HG02970 (cell line): Measurements from ENCODE around the gene MISP3.

Experiments
- ATAC-seq: cut with Tn5 transposase; IDR thresholded peaks from one replicate; pipeline ENCODE4 v1.9.1; 2021; ENCODE audit warnings: mild to moderate bottlenecking, moderate library complexity, moderate number of reproducible peaks; ENCODE audit not compliant: unreplicated experiment, low FRiP score

MISP3 gene

DNA sequence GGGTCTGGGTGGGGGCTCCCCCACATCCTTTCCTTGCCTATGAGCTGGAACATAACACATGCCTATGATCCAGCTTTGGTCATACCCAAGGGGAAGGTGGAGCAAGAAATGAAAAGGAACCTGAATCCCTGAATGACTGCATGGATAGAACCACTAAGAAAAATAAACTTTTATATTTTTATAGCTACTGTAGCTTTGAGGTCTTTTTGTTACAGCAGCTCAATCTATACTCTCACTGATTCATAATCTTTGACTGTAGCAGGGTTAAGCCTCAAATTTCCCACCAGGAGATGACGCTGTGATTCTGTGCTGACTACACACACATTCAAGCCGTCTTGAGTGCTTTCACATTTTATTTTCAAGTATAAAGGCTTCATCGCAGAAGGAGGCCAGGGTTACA is 19.6 kb upstream of the MISP3 start:
- ATAC-seq: no peak

DNA sequence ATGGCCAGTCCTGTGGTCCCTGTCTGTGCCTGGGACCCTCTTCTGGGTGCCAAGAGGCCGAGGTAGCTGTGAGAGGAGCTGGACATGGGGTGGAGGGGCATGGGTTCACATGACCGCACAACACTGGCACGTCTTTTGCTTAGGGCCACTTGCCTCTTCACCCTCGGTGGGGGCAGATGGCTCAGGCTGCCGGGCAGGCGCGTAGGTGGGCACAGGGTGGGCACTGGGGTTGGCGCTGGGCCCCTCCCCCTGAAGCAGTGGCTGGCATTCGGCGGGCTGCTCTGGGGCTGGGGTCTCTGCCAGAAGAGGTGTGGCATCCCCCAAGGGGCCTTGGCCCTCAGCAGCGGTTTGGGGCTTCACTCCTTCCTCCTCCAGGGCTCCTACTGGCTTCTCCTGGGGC is 19.1 kb upstream of the MISP3 start:
- ATAC-seq: no peak

DNA sequence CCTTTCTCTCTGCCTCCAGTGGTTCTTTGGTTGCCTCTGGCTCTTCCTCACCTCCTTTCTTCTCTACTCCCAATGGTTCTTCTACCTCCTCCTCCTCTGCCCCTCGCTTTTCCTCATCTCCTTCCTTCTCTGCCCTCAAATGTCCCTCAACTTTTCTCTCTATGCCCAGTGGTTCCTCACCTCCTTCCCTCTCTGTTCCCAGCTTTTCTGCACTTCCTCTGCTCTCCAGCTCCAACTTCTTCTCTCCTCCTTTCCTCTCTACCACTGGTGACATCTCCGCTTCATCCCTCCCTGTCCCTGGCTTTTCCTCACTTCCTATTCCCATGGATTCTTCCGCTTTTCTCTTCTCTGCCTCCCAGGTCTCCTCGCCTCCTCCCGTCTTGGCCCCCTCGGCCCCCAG is 18.5 kb upstream of the MISP3 start:
- no peak for ATAC-seq

DNA sequence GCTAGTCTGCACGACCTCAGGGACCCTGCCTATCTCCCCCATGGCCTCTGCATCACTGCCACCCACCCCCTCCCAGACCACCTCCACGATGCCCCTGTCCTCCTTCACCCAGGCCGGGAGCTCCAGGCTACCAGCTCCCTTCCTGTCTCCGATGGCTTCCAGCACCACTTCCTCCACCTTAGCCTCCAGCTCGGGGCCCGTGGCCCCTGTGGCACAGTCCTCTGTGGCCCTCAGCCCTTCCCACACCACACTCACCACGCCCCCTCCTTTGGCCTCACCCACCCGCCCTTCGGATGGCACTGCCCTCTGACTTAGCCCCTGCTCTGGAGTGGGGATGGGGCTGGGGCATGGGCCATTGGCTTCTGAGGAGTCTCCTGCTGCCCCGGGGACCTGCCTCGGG is 17.9 kb upstream of the MISP3 start:
- no peak for ATAC-seq

DNA sequence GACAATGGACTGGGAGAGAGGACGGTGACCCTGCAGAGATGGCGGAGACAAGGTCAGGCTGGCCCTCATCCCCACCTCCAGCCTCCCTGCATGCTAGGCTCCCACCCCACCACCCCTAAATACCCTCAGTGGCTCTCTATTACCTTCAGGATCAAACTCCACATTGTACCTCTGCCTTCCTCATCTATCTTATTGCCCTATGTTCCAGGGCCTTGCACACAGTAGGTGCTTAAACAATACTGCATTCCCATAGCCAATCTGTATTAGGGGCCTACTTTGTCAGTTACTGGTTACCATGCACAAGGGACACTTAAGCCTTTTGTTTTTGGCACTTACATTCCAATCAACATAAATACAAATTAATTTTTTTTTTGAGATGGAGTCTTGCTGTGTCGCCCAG is 17.2 kb upstream of the MISP3 start:
- ATAC-seq: no peak

DNA sequence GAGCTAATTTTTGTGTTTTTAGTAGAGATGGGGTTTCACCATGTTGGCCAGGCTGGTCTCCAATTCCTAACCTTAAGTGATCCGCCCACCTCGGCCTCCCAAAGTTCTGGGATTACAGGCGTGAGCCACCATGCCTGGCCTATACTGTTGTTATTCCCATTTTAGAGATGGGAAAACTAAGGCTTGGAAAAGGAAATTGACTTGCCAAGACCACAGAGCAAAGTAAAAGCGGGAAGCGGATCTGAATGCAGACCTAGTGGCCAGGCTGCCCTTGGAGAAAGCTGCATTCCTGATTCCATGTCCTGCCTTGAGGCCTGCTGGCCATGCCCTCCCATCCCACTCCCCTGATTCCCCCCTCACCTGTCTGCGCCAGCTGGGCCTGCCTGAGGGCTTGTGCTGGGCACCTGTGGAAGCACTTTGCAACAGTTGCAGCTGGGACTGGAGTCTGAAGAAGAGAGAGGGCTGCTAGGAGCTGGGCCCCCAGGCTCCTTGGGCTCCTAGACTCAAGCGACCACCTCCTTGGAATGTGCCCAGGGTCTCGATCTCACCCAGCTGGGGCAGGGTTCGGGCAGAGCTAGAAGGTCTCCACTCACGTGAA is 16.4 kb upstream of the MISP3 start:
- no peak for ATAC-seq

DNA sequence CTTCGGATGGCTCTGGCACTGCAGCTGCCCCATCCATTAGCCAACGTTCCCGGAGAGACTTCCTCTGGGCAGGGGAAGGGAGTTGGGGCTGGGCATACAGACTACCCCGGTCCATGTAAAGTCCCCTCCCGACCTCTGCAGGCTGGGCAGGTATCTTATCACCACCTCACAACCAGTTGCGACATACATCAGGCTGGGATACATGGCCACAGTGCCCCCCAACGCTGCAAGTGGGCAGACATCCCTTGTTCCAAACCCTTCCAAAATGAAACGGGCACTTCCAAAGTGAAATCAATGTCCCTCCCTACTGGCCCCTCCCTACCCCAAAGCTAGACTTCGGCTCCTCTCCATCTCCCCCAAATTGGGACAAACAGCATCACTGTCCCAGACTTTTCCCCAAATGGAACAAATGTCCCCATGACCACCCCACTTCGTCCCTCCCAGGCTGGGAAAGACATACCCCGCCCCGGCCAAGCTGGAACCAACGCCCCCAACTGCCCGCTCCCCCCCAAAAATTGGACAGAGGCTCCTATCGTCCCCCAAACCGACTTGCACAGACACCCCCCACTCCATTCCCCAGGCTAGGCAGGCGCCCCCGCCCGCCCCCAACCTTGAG is 15.7 kb upstream of the MISP3 start:
- ATAC-seq: no peak

DNA sequence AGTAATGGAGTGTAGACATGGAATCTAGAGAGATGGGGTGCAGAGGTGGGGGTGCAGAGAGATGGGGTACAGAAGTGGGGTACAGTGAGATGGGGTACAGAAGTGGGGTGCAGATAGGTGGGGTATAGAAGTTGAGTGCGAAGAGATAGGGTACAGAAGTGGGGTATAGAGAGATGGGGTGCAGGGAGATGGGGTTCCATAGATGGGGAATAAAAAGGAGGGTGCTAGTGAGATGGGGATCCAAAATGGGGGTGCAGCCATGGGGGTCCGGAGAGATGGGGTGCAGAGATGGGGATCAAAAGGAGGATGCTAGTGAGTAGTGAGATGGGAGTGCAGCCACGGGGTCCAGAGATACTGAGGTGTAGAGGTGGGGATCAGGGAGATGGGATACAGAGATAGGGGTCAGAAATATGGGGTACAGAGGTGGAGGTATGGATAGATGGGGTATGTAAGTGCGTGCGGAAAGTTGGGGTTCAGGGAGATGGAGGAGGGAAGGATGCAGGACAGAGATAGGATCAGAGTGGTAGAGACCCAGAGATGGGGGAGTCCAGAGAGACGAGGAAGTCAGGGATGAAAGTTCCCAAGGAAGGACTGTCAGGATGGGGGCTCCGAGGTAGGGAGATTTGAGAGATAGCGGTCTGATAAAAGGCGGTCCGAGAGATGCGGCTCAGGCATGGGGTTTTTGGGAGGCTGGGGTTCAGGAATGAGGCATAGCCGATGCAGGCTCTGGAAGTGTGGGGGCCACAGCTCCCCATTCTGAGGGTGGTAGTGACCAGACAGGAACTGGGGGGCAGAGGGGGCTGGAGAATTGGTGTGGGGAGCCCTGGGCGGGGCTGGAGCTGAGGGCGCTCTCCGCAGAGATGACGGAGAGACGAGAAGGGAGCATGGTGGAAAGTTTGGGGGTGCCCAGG is 14.1 kb upstream of the MISP3 start:
- no peak for ATAC-seq

DNA sequence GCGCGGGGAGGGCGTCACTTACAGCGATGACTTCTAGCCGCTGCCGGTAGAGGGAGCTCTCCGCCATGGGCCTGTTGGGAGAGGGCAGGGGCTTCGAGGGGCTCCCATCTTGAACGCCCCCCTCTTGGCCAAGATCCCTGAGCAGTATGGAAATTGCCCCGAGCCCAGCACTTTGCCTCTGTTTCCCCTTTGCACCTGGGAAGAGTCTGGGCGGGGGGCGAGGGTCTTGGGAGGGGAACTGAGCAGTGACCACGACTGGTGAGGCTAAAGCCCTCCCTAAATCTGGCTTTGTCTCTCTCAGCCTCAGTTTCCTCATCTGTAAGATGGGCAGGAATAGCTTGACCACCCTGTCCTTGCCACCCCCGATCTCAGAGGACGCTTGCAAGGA is 13.5 kb upstream of the MISP3 start:
- ATAC-seq: no peak

DNA sequence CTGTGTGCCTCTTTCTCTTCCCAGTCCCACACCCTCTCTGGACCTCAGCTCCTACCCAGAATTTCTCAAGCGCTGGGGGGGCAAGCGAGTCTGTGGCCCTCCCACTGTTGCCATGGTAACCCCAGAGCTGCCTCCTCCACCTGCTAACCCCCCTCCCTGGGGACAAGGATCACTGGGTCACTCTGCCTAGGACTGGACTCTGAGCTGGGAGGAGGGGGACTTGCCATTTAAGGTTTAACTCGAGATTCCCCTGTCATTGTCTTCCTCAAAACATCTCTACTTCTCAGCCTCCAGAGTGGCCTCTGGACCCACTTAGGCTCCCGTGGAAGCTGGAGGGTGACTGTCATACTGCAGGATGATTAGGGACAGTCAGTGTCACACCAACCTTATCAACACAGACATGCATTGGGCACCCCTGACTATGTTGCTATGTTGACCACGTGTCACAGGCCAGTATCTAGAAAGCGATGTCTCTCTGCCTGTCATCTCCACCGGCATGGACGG is 12.9 kb upstream of the MISP3 start:
- no peak for ATAC-seq

DNA sequence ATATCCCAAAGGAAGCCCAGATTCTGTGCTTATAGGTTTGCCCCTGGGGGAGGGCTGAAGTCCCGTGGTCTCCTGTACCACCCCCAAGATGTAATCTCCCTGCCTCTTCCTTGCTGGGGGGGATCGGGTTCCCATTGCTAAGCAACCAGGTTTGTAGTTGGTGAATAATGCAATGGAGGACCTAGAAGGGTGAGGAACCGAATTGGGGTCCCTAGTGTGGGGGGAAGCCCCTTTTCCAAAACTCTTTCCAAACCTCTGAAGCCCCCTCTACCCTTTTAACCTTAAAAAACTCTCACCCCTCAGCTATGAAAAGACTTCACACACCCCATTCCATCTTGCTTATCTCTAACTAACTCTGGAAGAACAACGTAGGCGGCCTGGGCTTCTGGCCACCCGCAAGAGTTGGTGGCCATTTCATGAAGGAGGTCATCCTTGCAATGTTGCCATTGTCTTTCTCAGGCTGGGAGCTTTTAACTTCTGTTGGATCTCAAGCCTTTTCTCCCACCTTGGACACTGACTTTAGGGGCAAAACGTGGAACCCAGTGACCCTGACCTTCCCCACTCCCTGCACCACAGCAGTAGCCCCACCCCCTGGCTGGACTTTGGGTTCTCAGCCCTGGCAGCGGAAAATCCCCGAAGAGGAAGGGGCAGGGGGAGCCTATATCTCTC is 11.4 kb upstream of the MISP3 start:
- no peak for ATAC-seq

DNA sequence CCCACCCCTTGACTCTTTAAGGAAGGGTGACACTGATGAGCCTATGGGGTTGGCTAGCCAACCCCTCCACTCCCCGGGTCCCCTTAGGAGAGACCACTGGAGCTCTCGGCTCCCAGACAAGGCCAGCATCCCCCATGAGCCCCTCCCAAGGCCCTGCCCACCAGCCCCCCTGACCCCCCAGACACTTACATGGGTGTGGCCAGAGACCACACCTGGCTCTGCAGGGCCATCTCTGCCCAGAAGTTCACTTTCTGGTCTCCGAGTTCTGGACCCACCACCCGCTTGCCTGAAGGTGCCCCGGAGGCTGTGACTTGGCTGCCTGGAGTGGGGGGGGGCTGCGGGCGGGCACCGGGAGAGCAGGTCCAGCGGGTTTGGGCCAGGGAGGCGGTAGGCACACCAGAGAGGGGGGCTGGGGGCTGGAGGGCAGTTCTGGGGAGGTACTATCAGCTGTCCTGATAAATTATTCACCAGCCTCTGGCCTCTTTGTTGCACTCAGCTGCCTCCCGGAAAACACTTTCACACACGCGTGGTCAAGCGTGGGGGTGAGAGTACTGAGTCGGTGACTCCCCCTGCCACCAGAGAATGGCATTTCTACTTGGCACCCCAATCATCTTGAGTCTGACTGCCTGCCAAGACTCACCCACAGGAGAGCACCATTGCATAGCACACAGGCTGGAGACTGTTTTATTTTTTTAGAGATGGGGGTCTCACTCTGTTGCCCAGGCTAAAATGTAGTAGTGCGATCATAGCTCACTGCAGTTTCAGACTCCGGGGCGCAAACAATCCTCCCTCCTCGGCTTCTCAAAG is 10.6 kb upstream of the MISP3 start, which contains the start of gene PALM3:
Gene PALM3 (minus strand): TSS at position 326 of the 807 bp plus-strand sequence. CDS start 96 bp downstream, at position 230.
- no peak for ATAC-seq

DNA sequence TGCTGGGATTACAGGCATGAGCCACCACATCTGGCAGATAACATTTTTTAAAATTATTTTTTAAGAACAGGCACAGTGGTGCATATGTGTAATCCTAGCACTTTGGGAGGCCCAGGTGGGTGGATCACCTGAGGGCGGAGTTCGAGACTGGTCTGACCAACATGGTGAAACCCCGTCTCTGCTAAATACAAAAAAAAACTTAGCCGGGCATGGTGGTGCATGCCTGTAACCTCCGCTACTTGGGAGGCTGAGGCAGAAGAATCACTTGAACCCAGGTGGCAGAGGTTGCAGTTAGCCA is 10.1 kb upstream of the MISP3 start:
- no peak for ATAC-seq

DNA sequence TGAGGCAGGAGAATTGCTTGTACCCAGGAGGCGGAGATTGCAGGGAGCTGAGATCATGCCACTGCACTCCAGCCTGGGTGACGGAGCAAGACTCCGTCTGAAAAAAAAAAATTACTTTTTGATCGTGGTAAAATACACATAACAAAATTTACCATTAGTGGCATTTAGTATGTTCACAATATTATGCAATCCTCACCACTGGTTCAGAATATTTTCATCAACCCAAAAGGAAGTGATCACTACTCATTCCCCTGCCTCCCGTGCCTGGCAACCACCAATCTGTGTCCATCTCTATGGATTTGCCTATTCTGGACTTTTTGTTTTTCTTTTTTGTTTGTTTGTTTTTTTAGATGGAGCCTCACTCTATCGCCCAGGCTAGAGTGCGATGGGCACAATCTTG is 9.5 kb upstream of the MISP3 start:
- no peak for ATAC-seq

DNA sequence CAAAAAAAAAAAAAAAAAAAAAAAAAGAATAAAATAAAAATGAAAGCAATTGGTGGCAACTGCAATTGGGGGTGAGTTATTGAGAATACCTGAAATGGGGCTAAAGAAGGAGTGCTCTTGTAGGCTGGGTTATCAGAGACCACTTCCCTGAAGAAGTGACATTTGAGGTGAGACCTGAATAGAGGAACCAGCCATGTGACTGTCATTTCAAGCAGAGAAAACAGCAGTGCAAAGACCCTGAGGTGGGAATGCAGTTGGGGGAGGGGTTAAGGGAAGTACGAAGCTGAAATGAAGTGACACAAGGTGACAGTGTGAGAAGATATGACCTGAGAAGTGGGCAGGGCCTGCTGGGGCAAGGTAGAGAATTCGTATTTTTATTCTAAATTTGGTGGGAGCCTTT is 6.5 kb upstream of the MISP3 start:
- no peak for ATAC-seq

DNA sequence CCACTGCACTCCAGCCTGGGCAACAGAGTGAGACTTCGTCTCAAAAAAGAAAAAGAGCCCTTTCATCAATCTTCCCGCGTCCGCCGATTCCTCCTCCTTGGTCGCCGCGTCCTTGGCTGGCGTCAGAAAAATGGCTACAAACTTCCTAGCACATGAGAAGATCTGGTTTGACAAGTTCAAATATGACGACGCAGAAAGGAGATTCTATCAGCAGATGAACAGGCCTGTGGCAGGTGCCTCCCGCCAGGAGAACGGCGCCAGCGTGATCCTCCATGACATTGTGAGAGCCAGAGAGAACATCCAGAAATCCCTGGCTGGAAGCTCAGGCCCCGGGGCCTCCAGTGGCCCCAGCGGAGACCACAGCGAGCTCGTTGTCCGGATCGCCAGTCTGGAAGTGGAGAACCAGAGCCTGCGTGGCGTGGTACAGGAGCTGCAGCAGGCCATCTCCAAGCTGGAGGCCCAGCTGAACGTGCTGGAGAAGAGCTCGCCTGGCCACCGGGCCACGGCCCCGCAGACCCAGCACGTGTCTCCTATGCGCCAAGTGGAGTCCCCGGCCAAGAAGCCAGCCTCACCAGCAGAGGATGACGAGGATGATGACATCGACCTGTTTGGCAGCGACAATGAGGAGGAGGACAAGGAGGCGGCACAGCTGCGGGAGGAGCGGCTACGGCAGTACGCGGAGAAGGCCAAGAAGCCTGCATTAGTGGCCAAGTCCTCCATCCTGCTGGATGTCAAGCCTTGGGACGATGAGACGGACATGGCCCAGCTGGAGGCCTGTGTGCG is 2.1 kb upstream of the MISP3 start:
- no peak for ATAC-seq

DNA sequence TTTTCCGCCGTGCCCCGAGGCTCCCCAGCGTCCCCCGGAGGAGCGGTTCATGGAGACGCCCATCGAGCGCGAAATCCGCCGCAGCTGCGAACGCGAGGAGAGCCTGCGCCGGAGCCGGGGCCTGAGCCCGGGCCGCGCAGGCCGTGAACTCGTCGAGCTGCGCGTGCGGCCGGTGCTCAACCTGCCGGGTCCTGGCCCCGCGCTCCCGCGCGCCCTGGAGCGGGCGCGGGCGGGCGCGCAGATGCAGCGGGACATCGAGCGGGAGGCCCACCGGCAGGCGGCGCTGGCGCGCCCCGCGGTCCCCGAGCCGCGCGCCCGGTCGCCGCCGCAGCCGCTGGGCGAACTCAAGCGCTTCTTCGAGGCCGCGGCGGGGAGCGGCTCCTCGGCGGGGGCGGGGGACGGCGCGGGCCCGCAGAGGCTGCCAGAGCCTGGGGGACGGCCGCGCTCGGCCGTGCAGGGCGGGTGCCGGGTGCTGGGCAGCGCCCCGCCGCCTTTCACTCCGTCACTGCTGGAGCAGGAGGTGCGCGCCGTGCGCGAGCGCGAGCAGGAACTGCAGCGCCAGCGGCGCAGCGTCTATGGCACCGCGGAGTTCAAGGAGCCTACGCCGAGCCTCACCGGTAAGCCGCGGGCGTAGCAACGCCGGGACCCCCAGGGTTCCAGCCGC is 807 bp downstream of the MISP3 start:
- ATAC-seq: peak; percentile 38

DNA sequence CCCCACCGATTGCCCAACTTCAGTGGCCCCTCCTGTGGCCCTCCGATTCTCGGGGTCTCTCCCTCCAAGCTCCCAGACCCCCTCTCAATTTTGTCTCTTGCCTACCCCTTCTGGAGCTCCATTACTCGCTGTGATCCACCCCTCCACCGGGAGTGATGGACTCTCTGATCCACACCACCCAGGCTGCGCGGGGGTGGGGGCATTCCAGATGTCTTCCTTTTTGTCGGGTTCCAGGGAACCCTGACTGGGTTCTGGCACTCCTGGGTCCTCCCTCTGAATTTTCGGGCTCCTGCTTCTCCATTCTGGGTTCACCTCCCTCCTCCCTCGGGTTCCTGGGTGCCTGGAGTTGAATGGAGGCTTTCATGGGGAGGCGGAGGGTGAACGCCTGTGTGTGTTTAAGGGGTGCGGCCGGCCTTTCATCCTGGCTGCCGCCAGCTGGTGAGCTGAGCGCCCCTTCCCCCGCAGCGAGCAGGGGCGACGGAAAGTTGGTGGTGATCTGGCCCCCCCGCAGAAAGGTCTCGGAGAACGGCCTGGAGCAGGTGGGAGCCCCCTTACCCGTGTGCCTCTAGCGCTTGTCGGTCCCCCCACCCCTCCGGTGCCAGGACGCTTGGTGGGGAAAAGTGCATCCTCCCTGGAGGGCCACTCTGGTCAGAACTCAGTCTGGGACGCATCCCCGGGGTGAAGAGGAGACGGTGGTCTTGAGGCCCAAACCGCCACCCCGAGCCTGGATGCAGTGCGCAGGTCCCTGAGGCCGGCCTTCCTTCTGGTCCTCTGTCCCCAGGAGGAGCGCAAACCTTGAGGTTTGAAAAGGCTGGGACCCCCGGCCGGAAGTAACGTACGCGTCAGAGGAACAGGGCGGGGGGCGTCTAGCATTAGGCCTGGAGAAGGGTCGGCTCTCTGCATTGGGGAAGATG is 1.6 kb downstream of the MISP3 start:
- no peak for ATAC-seq
